Stimulated activated effector memory CD8-positive, alpha-beta T cell treated with anti-CD3 and anti-CD28 coated beads, Interleukin-12 subunit alpha, Interleukin-12 subunit beta, amount 100 ng/mL, for 72 hours (primary cell): Measurements from ENCODE around the gene CACNG5.

Experiments used
- ATAC-seq: fragments of 150-1000 bp; cut with Tn5 transposase; 2 replicates; pipeline ENCODE4 v1.10.0; 2021
- DNase-seq, 2 donors: peaks; one replicate each; pipeline ENCODE4 v3.0.0; 2021 to 2022; ENCODE audit warnings: low spot score in 2 of 2
- H3K27ac Mint-ChIP-seq: one replicate; pipeline ENCODE4 v1.8.0; 2022; ENCODE audit warnings: mild to moderate bottlenecking, mixed read lengths
- H3K36me3 Mint-ChIP-seq: one replicate; pipeline ENCODE4 v1.8.0; 2022; ENCODE audit warnings: mild to moderate bottlenecking, mixed read lengths
- H3K4me1 Mint-ChIP-seq: one replicate; pipeline ENCODE4 v1.8.0; 2022; ENCODE audit warnings: mixed read lengths
- H3K4me3 Mint-ChIP-seq: one replicate; pipeline ENCODE4 v1.8.0; 2022; ENCODE audit warnings: mild to moderate bottlenecking, mixed read lengths
- H3K9me3 Mint-ChIP-seq: one replicate; pipeline ENCODE4 v1.8.0; 2022; ENCODE audit warnings: mixed read lengths

Gene CACNG5

DNA sequence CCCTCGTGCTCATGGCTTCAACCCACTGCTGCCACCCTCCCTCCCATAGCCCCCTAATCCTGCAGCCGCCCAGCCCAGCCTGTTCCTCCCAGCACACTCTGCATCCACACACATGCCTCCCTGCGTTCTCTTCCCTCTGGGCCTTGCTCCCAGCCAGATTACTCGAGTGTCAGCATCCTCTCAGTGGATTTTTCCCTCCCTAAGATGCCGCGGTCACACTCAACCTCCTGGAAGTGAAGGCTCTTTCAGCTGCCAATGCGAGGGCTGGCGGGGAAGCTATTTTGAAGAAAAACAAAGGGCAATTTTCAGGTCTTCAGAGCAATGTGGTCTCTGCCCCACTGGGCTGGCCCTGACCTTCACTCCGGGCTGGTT is 23.2 kb upstream of the CACNG5 start:
- no peak for DNase-seq
- H3K36me3 Mint-ChIP-seq, result peaks cover 11% of the 10 kb centered on the region

DNA sequence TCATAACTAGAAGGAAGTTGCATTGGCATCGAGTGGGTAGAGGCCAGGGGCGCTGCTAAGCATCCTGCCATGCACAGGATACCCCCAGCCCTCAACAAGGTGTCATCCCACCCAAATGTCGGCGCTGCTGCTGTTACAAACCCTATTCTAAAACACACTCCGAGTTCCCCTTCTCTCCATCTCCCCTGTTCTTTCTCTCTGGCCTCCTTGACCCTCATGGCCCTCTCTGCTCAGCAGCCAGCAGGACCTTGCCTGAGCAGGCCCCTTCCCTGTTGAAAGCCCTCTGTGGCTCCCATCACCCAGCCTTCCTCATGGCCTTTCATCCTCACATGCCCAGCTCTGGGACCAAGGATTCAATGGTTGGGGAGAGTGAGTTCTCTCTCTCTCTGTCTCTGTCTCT is 22.3 kb upstream of the CACNG5 start:
- Mint-ChIP-seq H3K36me3 (peaks cover 8% of the 10 kb centered on the region), H3K4me3 (no peak overlapping the region), H3K9me3 (no peaks in the 10 kb centered on the region), H3K27ac (no peak overlapping the region), H3K4me1 (peaks cover 9% of the 10 kb centered on the region)
- ATAC-seq, result no peak
- DNase-seq, result no peak

More for the DNA sequence above, 23.2 kb upstream of the CACNG5 start:
- ATAC-seq, result no peak
- Mint-ChIP-seq H3K4me1 (peaks cover 12% of the 10 kb centered on the region), H3K9me3 (no peaks in the 10 kb centered on the region), H3K4me3 (no peak overlapping the region), H3K27ac (no peak overlapping the region)

DNA sequence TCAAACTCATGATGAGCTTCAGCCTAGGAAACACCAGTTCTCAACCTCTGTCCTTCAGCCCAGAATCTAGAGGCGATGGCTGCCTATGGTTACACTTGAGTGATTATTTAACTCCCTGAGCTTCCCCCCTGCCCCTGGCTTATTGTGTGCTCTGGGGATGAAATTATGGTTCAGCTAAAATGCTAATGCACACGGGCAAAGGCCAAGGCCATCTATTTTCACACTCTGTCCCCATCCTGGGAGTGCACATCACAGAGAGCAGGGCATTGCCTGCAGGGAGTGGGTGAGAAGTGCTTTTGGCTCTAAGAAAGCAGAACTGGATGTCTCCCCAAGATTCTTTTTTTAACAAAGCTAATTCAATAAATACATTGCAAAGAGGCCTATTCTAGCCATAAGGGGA is 21.6 kb upstream of the CACNG5 start:
- no peaks in the 10 kb centered on the region for H3K9me3 Mint-ChIP-seq
- no peak for DNase-seq
- peaks cover 5% of the 10 kb centered on the region for H3K36me3 Mint-ChIP-seq
- H3K27ac Mint-ChIP-seq, result no peak overlapping the region
- H3K4me1 Mint-ChIP-seq, result peaks cover 1% of the 10 kb centered on the region
- ATAC-seq, result no peak
- H3K4me3 Mint-ChIP-seq, result no peak overlapping the region

- H3K4me3 Mint-ChIP-seq, result no peak overlapping the region
- ATAC-seq (no peak), DNase-seq (no peak)
- peak overlapping the region; percentile 18 for H3K27ac Mint-ChIP-seq
- peaks cover 5% of the 10 kb centered on the region for H3K36me3 Mint-ChIP-seq
- H3K4me1 Mint-ChIP-seq, result no peaks in the 10 kb centered on the region
- peaks cover 2% of the 10 kb centered on the region for H3K9me3 Mint-ChIP-seq
These were observed 20.9 kb upstream of the CACNG5 start for GRCh38 chr17:66814026-66814425.

DNA sequence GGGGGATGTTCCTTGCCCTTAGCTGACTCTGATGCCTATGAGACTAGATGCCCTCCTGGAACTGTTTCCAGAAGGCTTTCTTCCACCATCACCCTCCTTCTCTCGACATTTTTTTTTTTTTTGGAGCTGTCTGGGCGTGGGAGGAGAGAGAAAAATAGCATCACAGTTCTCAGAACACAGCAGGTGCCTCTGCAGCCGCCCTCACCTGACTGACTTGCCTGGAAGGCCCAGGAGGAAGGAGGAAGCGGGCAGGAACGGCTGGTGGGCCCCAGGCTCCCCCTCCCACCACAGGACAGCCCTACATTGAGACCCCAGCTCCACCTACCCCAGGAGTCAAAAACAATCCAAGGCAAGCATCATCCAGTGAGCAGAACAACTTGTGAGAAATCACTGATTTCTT is 20.3 kb upstream of the CACNG5 start:
- no peaks in the 10 kb centered on the region for H3K4me1 Mint-ChIP-seq
- peaks cover 5% of the 10 kb centered on the region for H3K36me3 Mint-ChIP-seq
- ATAC-seq, result no peak
- H3K27ac Mint-ChIP-seq, result no peak overlapping the region
- no peak for DNase-seq
- peaks cover 2% of the 10 kb centered on the region for H3K9me3 Mint-ChIP-seq
- no peak overlapping the region for H3K4me3 Mint-ChIP-seq

DNA sequence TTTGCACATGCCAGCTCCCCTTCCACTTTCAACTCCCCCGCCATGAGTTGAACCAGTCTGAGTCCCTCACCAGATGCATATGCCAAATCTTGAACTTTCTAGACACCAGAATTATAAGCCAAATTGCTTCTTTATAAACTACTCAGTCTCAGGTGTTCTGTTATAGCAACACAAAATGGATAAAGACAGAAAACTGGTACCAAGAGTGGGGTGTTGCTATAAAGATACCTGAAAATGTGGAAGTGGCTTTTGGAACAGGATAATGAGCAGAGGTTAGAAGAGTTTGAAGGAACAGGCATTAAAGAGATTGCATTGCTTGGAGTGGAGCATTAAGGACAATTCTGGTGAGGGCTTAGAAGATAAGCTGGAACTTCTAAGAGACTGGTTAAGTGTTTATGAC is 17.2 kb upstream of the CACNG5 start:
- ATAC-seq, result no peak
- Mint-ChIP-seq H3K4me3 (no peak overlapping the region), H3K4me1 (no peaks in the 10 kb centered on the region), H3K27ac (no peak overlapping the region), H3K9me3 (peaks cover 2% of the 10 kb centered on the region), H3K36me3 (no peaks in the 10 kb centered on the region)
- no peak for DNase-seq

DNA sequence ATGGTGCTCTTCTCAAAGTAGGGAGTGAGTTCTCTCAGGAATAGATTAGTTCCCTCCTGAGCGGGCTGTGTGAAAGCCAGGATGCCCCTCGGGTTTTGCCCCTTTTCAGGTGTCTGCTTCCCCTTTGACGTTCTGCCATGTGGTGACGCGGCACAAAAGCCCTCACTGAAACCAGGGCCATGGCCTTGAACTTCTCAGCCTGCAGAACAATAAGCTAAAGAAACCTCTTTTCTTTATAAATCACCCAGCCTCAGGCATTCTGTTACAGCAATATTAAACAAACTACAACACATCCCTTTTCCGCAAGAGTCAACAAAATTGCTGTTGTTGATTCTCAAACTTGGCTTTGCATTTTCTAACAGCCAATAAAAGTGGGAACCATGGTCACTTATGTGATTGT is 15.5 kb upstream of the CACNG5 start:
- H3K27ac Mint-ChIP-seq, result no peak overlapping the region
- ATAC-seq, result no peak
- H3K36me3 Mint-ChIP-seq, result no peaks in the 10 kb centered on the region
- no peaks in the 10 kb centered on the region for H3K4me1 Mint-ChIP-seq
- H3K4me3 Mint-ChIP-seq, result no peak overlapping the region
- DNase-seq, result no peak
- H3K9me3 Mint-ChIP-seq, result peaks cover 2% of the 10 kb centered on the region

DNA sequence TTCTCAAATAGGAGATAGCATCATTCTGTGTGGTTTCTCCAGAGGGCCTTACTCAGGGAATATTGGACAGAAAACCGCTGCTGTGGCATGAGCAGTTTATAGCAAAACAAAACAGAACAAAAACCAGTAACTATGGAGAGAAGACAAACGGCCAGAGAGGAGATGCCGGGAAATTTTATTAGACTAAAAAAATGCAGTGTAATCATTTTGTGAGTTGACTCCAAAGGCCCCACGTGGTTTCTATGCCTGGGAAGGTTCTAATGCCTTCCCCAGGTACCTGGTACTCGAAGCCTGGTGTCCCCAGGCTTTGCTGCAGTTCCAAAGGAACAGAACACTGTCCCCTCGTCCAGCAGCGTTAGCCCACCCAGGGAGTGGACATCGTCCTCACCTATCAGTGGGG is 12.9 kb upstream of the CACNG5 start:
- Mint-ChIP-seq H3K4me1 (no peaks in the 10 kb centered on the region), H3K36me3 (no peaks in the 10 kb centered on the region), H3K9me3 (peaks cover 2% of the 10 kb centered on the region), H3K27ac (no peak overlapping the region), H3K4me3 (no peak overlapping the region)
- ATAC-seq (no peak), DNase-seq (no peak)

GRCh38 chr17:66826856-66827255 is 8.1 kb upstream of the CACNG5 start:
- Mint-ChIP-seq H3K4me3 (no peak overlapping the region), H3K36me3 (no peaks in the 10 kb centered on the region), H3K27ac (no peak overlapping the region), H3K9me3 (no peaks in the 10 kb centered on the region), H3K4me1 (peaks cover 12% of the 10 kb centered on the region)
- DNase-seq (no peak), ATAC-seq (no peak)

DNA sequence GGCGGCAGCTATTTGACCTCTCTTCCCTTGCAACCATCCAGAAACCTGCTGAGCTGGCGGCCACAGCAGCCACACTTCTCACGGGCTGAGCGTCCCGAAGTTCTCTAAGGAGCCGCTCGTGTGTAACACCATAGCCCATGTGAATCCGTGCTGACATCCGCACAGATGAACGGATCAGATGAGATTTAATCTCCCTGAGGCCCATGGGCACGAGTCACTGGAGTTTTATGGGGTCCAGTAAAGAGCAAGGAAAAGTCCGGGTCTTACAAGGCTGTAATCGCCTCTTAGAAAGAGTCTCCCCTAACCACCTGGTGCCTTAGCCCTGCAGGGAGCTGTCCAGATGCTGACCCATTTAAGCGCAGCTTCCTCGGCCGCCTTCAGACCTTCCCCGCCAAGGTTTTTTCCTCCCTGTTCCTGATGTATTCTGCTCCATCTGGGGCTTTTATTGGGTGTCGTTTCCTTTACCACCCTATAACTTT is 5.5 kb upstream of the CACNG5 start:
- ATAC-seq (peak; percentile 54), DNase-seq (no peak)
- Mint-ChIP-seq H3K9me3 (no peaks in the 10 kb centered on the region), H3K4me1 (peaks cover 12% of the 10 kb centered on the region), H3K4me3 (no peak overlapping the region), H3K27ac (no peak overlapping the region), H3K36me3 (no peaks in the 10 kb centered on the region)

- Mint-ChIP-seq H3K27ac (no peak overlapping the region), H3K4me1 (peaks cover 12% of the 10 kb centered on the region), H3K36me3 (no peaks in the 10 kb centered on the region), H3K4me3 (no peak overlapping the region), H3K9me3 (no peaks in the 10 kb centered on the region)
- ATAC-seq, result peak; percentile 21
- DNase-seq, result no peak
These were observed 5.0 kb upstream of the CACNG5 start for GRCh38 chr17:66829883-66830282.

- Mint-ChIP-seq H3K36me3 (no peaks in the 10 kb centered on the region), H3K4me1 (peaks cover 12% of the 10 kb centered on the region), H3K4me3 (no peak overlapping the region), H3K9me3 (no peaks in the 10 kb centered on the region), H3K27ac (no peak overlapping the region)
- ATAC-seq (no peak), DNase-seq (no peak)
These were observed 4.5 kb upstream of the CACNG5 start for GRCh38 chr17:66830451-66830850.

- Mint-ChIP-seq H3K4me3 (no peak overlapping the region), H3K27ac (no peak overlapping the region), H3K9me3 (no peaks in the 10 kb centered on the region), H3K4me1 (peaks cover 12% of the 10 kb centered on the region), H3K36me3 (no peaks in the 10 kb centered on the region)
- no peak for DNase-seq
- no peak for ATAC-seq
These were observed 3.3 kb upstream of the CACNG5 start for GRCh38 chr17:66831383-66832210.

DNA sequence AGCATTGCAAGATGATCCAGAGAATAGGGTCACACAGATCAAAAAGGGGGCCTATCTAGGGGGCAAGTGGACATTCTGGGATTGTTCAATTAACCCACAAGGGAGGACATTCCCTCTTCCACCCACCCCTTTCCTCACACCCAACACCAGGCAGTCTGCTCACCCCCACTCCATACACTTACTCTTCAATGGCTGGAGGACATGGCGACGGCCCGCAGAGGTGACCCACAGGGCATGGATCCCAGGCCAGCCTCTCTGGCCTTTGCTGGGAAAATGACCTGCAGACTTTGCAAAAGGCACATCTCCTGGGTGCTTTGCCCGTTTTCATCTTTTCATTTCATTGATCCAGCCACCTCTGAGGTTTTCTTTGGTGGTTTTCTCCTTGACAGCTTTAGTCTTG is 1.7 kb upstream of the CACNG5 start:
- Mint-ChIP-seq H3K36me3 (no peaks in the 10 kb centered on the region), H3K9me3 (no peaks in the 10 kb centered on the region), H3K4me1 (peaks cover 12% of the 10 kb centered on the region), H3K4me3 (no peak overlapping the region), H3K27ac (no peak overlapping the region)
- ATAC-seq, result no peak
- DNase-seq, result no peak

DNA sequence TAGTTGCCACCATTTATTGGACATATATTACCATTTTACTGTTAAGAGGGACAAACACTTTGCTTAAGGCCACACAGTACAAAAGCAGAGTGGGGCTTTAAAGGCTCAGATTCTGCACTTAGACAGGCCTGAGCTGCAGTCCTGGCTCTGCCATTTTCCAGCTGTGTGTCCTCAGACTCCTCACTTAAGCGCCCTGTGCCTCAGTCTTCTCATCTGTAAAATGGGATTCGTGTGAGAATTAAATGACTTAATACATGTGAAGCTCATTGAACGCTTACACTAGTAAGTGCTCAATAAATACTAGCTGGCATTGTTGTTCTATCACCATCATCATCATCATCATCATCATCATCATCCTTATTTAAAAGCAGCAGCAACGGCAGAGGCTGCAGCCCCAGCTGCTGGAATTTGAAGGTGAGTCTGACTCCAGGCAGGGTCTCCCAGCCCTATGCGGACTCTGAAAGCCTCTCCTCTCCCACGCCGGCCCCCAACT is 445 bp upstream of the CACNG5 start:
- ATAC-seq (no peak), DNase-seq (no peak)
- no peaks in the 10 kb centered on the region for H3K36me3 Mint-ChIP-seq
- peaks cover 7% of the 10 kb centered on the region for H3K4me1 Mint-ChIP-seq
- H3K4me3 Mint-ChIP-seq, result no peak overlapping the region
- H3K27ac Mint-ChIP-seq, result no peak overlapping the region
- H3K9me3 Mint-ChIP-seq, result no peaks in the 10 kb centered on the region

GRCh38 chr17:66835476-66835875 is 559 bp downstream of the CACNG5 start:
- no peaks in the 10 kb centered on the region for H3K4me1 Mint-ChIP-seq
- H3K9me3 Mint-ChIP-seq, result no peaks in the 10 kb centered on the region
- ATAC-seq (no peak), DNase-seq (no peak)
- no peaks in the 10 kb centered on the region for H3K36me3 Mint-ChIP-seq
- no peak overlapping the region for H3K27ac Mint-ChIP-seq
- H3K4me3 Mint-ChIP-seq, result no peak overlapping the region
